Hepatocyte (in vitro differentiated cells): ENCODE data around the gene MYO1D. TPM values are rescaled to one million over a fixed set of nuclear protein-coding genes. Genes with fewer than 3 reads are reported as not detected.

ENCODE experiments used
- DNase-seq: peaks from one replicate; pipeline ENCODE4 v3.0.0-alpha.2; 2016; ENCODE audit warnings: low spot score
- H2AFZ ChIP-seq: fragments of 200-600 bp; sonication (generic); 2 replicates; pipeline ENCODE4 v1.6.0; 2016; ENCODE audit warnings: antibody characterized with exemption, mild to moderate bottlenecking
- H3K27ac ChIP-seq: fragments of 200-600 bp; sonication (generic); 2 replicates; pipeline ENCODE4 v1.5.1; 2016; ENCODE audit warnings: mild to moderate bottlenecking
- H3K27me3 ChIP-seq: fragments of 200-600 bp; sonication (generic); 2 replicates; pipeline ENCODE4 v1.6.1; 2016
- H3K36me3 ChIP-seq: fragments of 200-600 bp; sonication (generic); replicated peaks from 2 replicates; pipeline ENCODE4 v1.5.1; 2016; ENCODE audit warnings: low read depth; ENCODE audit not compliant: insufficient read depth
- H3K4me1 ChIP-seq: fragments of 200-600 bp; sonication (generic); 2 replicates; pipeline ENCODE4 v1.5.1; 2016; ENCODE audit warnings: mild to moderate bottlenecking, moderate library complexity; ENCODE audit not compliant: insufficient read depth
- H3K4me2 ChIP-seq: fragments of 200-600 bp; sonication (generic); 2 replicates; pipeline ENCODE4 v1.6.0; 2016
- H3K4me3 ChIP-seq: fragments of 200-600 bp; sonication (generic); 2 replicates; pipeline ENCODE4 v1.5.1; 2016; ENCODE audit warnings: mild to moderate bottlenecking
- H3K79me2 ChIP-seq: fragments of 200-600 bp; sonication (generic); 2 replicates; pipeline ENCODE4 v1.6.0; 2017; ENCODE audit warnings: mild to moderate bottlenecking
- H3K9me2 ChIP-seq: fragments of 200-600 bp; sonication (generic); replicated peaks from 2 replicates; pipeline ENCODE4 v1.6.0; 2017; ENCODE audit warnings: mild to moderate bottlenecking; ENCODE audit not compliant: insufficient read depth
- H3K9me3 ChIP-seq: fragments of 200-600 bp; sonication (generic); 2 replicates; pipeline ENCODE4 v1.5.1; 2016; ENCODE audit warnings: low read depth, mild to moderate bottlenecking
- H4K20me1 ChIP-seq: fragments of 200-600 bp; sonication (generic); 2 replicates; pipeline ENCODE4 v1.6.0; 2016; ENCODE audit warnings: mild to moderate bottlenecking; ENCODE audit not compliant: insufficient read depth, poor library complexity, severe bottlenecking
- EZH2 ChIP-seq: fragments of 200-600 bp; sonication (generic); IDR thresholded peaks from 2 replicates; pipeline ENCODE4 v1.6.1; 2016; ENCODE audit warnings: antibody characterized with exemption, mild to moderate bottlenecking, borderline replicate concordance
- EZH2phosphoT487 ChIP-seq: fragments of 200-600 bp; sonication (generic); IDR thresholded peaks from one replicate; pipeline ENCODE4 v1.6.1; 2018; ENCODE audit warnings: antibody characterized with exemption, mild to moderate bottlenecking, low read depth, moderate library complexity; ENCODE audit not compliant: unreplicated experiment, severe bottlenecking
- WGBS: methylation state at CpG from one replicate; pipeline ENCODE4 v1.1.6; 2016; ENCODE audit warnings: low lambda C conversion rate; ENCODE audit errors: missing lambda C conversion rate; 5-methylcytosine and 5-hydroxymethylcytosine counted together
- polyA plus RNA-seq: library from polyadenylated mRNA; unstranded; fragments of >200 nt; fragmentation: Nextera tagmentation; extraction: Ambion mirVana; gene quantifications from 2 replicates; pipeline ENCODE4 v1.2.1, GENCODE V29; 2016
- total RNA-seq: library from RNA; depleted of rRNA; stranded (reverse); fragments of >200 nt; gene quantifications from 2 replicates; pipeline ENCODE4 v1.2.3, GENCODE V29; 2014
- TF ChIP-seq, protein P1 (sequence below): fragments of 200-600 bp; sonication (generic); IDR thresholded peaks from 2 replicates; pipeline ENCODE4 v1.5.1; 2016; ENCODE audit warnings: antibody characterized with exemption, mild to moderate bottlenecking; ENCODE audit not compliant: poor library complexity

Gene MYO1D
- total and polyA plus RNA-seq, 2 experiments from 2014 or later, result 36.2 to 89.0 TPM

DNA sequence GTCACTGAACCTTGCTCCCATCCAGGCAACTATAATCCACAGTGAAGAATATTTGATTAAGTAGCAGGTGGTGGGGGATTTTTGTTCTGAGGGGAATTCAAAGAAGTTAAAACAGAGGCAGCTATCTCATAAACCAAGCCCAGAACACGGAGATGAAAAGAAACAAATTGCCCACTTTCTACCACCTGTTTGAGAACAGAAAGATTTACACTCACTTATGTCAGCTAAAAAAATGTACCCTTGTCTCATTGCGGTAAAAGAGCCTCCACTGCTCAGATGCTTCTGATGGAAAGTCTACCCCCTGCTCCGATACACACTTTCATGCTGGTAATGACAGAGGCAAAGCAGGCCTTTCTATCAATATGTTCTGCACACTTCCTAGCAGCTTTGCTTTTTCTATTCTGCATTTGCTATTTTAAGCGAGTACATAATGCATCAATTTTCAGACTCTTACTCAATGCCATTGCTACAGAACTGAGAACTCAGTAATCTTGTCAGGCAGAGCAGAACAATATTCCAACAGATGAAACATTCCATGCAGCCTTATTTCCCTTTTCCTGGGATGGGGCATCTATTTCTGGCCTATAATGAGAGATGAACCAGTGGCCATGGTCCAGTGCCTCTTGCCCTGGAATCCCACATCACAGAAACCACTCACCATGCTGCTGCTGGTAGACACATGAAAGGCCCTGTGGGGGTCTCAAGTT is 361.1 kb downstream of the MYO1D start:
- Histone ChIP-seq H3K79me2 (no peaks in the 10 kb centered on the region), H4K20me1 (no peaks in the 10 kb centered on the region), H3K4me1 (peaks cover 15% of the 10 kb centered on the region), H3K36me3 (no peaks in the 10 kb centered on the region), H3K27me3 (no peaks in the 10 kb centered on the region), H3K27ac (no peak overlapping the region), H3K9me3 (no peaks in the 10 kb centered on the region), H3K4me3 (no peak overlapping the region), H3K9me2 (no peaks in the 10 kb centered on the region), H3K4me2 (no peak overlapping the region), H2AFZ (no peak overlapping the region)
- WGBS, result 88% methylated on average over 4 of the region's 4 CpGs
- TF ChIP-seq, protein P1, sequence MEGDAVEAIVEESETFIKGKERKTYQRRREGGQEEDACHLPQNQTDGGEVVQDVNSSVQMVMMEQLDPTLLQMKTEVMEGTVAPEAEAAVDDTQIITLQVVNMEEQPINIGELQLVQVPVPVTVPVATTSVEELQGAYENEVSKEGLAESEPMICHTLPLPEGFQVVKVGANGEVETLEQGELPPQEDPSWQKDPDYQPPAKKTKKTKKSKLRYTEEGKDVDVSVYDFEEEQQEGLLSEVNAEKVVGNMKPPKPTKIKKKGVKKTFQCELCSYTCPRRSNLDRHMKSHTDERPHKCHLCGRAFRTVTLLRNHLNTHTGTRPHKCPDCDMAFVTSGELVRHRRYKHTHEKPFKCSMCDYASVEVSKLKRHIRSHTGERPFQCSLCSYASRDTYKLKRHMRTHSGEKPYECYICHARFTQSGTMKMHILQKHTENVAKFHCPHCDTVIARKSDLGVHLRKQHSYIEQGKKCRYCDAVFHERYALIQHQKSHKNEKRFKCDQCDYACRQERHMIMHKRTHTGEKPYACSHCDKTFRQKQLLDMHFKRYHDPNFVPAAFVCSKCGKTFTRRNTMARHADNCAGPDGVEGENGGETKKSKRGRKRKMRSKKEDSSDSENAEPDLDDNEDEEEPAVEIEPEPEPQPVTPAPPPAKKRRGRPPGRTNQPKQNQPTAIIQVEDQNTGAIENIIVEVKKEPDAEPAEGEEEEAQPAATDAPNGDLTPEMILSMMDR, result no peak
- TF ChIP-seq EZH2phosphoT487 (no peak), EZH2 (no peak)
- no peak for DNase-seq

DNA sequence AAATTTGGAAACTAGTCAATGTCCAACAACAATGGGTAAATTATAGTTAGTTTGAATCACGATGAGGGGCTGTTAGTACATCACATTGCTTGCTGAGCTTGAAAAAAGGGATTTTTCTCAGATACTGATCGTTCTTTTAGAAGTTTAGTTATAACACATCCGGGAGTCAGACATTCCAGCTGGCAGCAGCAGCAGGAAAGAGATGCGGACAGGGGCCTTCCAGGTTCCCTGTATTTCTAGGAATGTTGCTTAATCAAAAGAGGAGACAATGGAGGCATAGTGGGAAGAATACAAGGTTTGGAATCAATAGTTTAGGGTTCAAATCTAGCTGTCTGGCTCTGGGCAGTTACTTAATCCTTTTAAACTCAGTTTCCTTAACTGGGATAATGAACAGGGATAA is 362.3 kb downstream of the MYO1D start:
- H3K27me3 ChIP-seq, result no peaks in the 10 kb centered on the region
- WGBS, result 94% methylated on average over 4 of the region's 4 CpGs
- no peaks in the 10 kb centered on the region for H3K9me3 ChIP-seq
- peaks cover 7% of the 10 kb centered on the region for H3K4me1 ChIP-seq
- no peaks in the 10 kb centered on the region for H3K36me3 ChIP-seq
- no peak overlapping the region for H3K4me3 ChIP-seq
- H3K4me2 ChIP-seq, result no peak overlapping the region
- DNase-seq, result no peak
- H3K9me2 ChIP-seq, result no peaks in the 10 kb centered on the region
- no peak overlapping the region for H2AFZ ChIP-seq
- H4K20me1 ChIP-seq, result no peaks in the 10 kb centered on the region
- TF ChIP-seq EZH2 (no peak), EZH2phosphoT487 (no peak)
- TF ChIP-seq, protein P1, result no peak
- H3K27ac ChIP-seq, result no peak overlapping the region
- H3K79me2 ChIP-seq, result no peaks in the 10 kb centered on the region

DNA sequence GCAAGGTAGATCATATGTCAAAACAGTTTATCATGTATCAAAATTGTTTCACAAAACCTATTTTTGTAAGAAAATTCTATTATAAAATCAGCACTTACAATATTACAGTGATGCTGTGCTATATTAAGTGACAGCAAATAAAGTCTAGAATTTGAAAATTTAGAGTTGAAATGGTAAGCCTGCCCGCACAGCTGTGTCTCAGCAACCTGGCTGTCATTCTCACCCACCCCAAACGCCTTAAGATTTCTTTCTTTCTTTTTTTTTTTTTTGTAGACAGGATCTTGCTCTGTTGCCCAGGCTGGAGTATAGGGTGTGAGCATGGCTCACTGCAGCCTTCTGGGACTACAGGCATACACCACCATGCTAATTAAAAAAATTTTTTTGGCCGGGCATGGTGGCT is 363.3 kb downstream of the MYO1D start:
- Histone ChIP-seq H4K20me1 (no peaks in the 10 kb centered on the region), H3K9me2 (no peaks in the 10 kb centered on the region), H3K27me3 (no peaks in the 10 kb centered on the region), H3K9me3 (no peaks in the 10 kb centered on the region), H3K4me1 (peaks cover under 1% of the 10 kb centered on the region), H3K36me3 (no peaks in the 10 kb centered on the region), H3K79me2 (no peaks in the 10 kb centered on the region), H3K4me3 (no peak overlapping the region), H2AFZ (no peak overlapping the region), H3K27ac (no peak overlapping the region), H3K4me2 (no peak overlapping the region)
- DNase-seq, result no peak
- WGBS, result 90% methylated on average over 3 of the region's 3 CpGs
- TF ChIP-seq, protein P1, result no peak
- TF ChIP-seq EZH2phosphoT487 (no peak), EZH2 (no peak)
